K562 (cell line): ENCODE results near the gene USP32. TPM values are rescaled to one million over a fixed set of nuclear protein-coding genes. Genes with fewer than 3 reads are reported as not detected.

Experiments
- ARNT ChIP-seq, 2 experiments: fragments of 450-650 bp; IDR thresholded peaks; 2 replicates each; pipeline ENCODE4 v1.6.1; 2016; ENCODE audit warnings: mild to moderate bottlenecking in 1 of 2
- BACH1 ChIP-seq: fragments of 200-800 bp; sonication (Bioruptor generic); IDR thresholded peaks from 2 replicates; pipeline ENCODE4 v1.6.1; 2016; ENCODE audit warnings: missing genetic modification characterization, missing compliant biosample characterization
- CREB1 ChIP-seq, 2 experiments: sonication (generic) in 1 of 2; formaldehyde crosslinking in 1 of 2; IDR thresholded peaks; 2 replicates each; pipeline versions ENCODE4 v1.6.1 to v1.8.0; 2012 to 2022; ENCODE audit warnings: inconsistent platforms in 1 of 2, mild to moderate bottlenecking in 1 of 2, missing genetic modification reagents in 1 of 2, moderate library complexity in 1 of 2
- FOXM1 ChIP-seq, 2 experiments: fragments of 450-650 bp in 1 of 2; sonication (generic) in 1 of 2; formaldehyde crosslinking in 1 of 2; IDR thresholded peaks; 2 replicates each; pipeline versions ENCODE4 v1.6.1 to v1.9.0; 2017 to 2022; ENCODE audit warnings: low read depth in 2 of 2, mild to moderate bottlenecking in 2 of 2, missing genetic modification reagents in 1 of 2, moderate library complexity in 1 of 2
- HIVEP1 ChIP-seq: fragments of 250-450 bp; sonication (Bioruptor Pico); IDR thresholded peaks from 2 replicates; pipeline ENCODE4 v1.4.0; 2020; ENCODE audit warnings: mild to moderate bottlenecking
- JUN ChIP-seq, 2 experiments: sonication (generic) in 1 of 2; formaldehyde crosslinking in 1 of 2; IDR thresholded peaks; 2 replicates each; pipeline versions ENCODE4 v1.6.1 to v1.8.0; 2012 to 2022; ENCODE audit warnings: borderline replicate concordance in 2 of 2, mild to moderate bottlenecking in 2 of 2, improper control_type of control experiment in 1 of 2, low read depth in 1 of 2, low read length in 1 of 2, missing genetic modification reagents in 1 of 2
- KAT8 ChIP-seq: fragments of 450-650 bp; IDR thresholded peaks from 2 replicates; pipeline ENCODE4 v1.6.1; 2016; ENCODE audit warnings: low read depth, mild to moderate bottlenecking
- MTA1 ChIP-seq: fragments of 450-650 bp; IDR thresholded peaks from 2 replicates; pipeline ENCODE4 v1.6.1; 2017; ENCODE audit warnings: borderline replicate concordance
- SPI1 ChIP-seq: IDR thresholded peaks from 2 replicates; pipeline ENCODE4 v1.6.1; 2011; ENCODE audit warnings: low read depth, low read length, control low read depth, borderline replicate concordance
- ZKSCAN3 ChIP-seq: fragments of 250-450 bp; sonication (Bioruptor Pico); IDR thresholded peaks from 2 replicates; pipeline ENCODE4 v1.4.0; 2020
- ZNF431 ChIP-seq: sonication (generic); formaldehyde crosslinking; IDR thresholded peaks from 2 replicates; pipeline ENCODE4 v1.8.0; 2022; ENCODE audit warnings: mild to moderate bottlenecking, missing genetic modification reagents
- polyA plus RNA-seq, 8 experiments: library from polyadenylated mRNA; depleted of rRNA in 4 of 8; stranded (reverse) in 5 of 8; unstranded in 3 of 8; fragments of >200 nt; fragmentation: Nextera tagmentation in 2 of 8; fragmentation: Illumina TruSeq in 1 of 8; extraction: Ambion mirVana in 2 of 8; extraction: Trizol in 1 of 8; gene quantifications; 2 replicates each; pipeline versions ENCODE4 v1.2.1 to v1.2.3, GENCODE V29; 2011 to 2014; ENCODE audit warnings: inconsistent platforms in 1 of 8, missing spikeins in 1 of 8
- total RNA-seq, 7 experiments: library from RNA; depleted of rRNA in 6 of 7; stranded (reverse); fragments of >200 nt in 6 of 7; fragmentation: Illumina TruSeq in 2 of 7; extraction: Trizol in 2 of 7; gene quantifications; 2 replicates each; pipeline versions ENCODE4 v1.2.1 to v1.2.3, GENCODE V29; 2011 to 2021; ENCODE audit warnings: low replicate concordance in 1 of 7
- TF ChIP-seq, protein P1 (sequence below): sonication (generic); formaldehyde crosslinking; IDR thresholded peaks from 2 replicates; pipeline ENCODE4 v1.8.1; 2022; ENCODE audit warnings: missing genetic modification reagents
- TF ChIP-seq, protein P2 (sequence below), 3 experiments: IDR thresholded peaks in 2 of 3; conservative IDR thresholded peaks in 1 of 3; 2 replicates each; pipeline ENCODE4 v1.5.1; 2011 to 2012; ENCODE audit warnings: low read length in 3 of 3, mild to moderate bottlenecking in 3 of 3, control low read depth in 2 of 3, improper control_type of control experiment in 1 of 3, inconsistent platforms in 1 of 3, low read depth in 1 of 3, mixed read lengths in 1 of 3, moderate library complexity in 1 of 3; ENCODE audit not compliant: insufficient read depth in 2 of 3
- TF ChIP-seq, protein P3 (sequence below): sonication (generic); formaldehyde crosslinking; IDR thresholded peaks from 2 replicates; pipeline ENCODE4 v1.8.1; 2023; ENCODE audit warnings: missing genetic modification reagents, mild to moderate bottlenecking, borderline replicate concordance
- TF ChIP-seq, protein P4 (sequence below): fragments of 250-450 bp; sonication (Bioruptor Pico); IDR thresholded peaks from 2 replicates; pipeline ENCODE4 v1.5.0; 2022; ENCODE audit warnings: mild to moderate bottlenecking

Gene USP32
- total and polyA plus RNA-seq, 9 of the 15 experiments (the other 6 are each of a cell fraction or from before 2014, with no cell fraction given) = 18.0 to 69.3 (median 47.1) TPM

DNA sequence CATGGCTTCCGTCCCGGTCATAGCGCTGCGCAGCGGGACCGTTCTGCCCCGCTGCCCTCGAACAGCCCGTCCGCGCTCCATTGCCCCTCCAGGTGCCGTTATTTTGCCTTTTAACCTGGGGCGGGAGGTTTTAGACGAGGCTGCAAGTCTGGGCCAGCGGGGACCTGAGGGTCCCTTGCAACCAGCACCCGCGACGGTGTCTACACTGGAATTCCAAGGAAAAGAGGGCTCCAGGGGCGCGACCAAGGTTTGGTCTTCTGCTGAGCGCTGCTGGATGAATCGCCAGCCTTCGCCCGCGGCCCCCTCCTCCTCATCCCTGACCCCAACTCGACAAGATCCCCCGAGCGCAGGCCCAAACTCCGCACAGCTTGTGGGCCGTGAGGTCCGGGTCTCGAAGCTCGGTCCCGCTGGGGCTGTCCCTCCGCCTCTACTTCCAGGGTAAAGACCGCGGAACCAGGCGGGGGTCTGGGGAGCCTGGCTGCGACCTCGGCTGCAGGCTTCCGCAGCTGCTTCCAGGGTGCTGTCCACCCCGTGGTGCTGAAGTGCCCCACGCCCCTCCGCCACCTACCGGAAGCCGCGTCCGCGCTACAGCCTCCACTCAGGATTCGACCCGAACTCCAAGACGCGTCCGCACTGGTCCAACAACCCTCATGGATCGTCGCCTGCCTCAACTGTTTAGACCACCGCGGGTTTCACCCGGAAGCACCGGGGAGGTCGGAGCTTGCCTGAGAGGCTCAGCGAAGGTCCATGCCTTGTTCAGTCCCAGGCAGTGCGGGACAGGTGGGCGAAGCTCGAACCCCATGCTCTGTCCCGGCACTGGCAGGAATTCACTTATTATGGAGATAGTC lies 252.3 kb downstream of the USP32 start (continued):
- TF ChIP-seq, protein P1, sequence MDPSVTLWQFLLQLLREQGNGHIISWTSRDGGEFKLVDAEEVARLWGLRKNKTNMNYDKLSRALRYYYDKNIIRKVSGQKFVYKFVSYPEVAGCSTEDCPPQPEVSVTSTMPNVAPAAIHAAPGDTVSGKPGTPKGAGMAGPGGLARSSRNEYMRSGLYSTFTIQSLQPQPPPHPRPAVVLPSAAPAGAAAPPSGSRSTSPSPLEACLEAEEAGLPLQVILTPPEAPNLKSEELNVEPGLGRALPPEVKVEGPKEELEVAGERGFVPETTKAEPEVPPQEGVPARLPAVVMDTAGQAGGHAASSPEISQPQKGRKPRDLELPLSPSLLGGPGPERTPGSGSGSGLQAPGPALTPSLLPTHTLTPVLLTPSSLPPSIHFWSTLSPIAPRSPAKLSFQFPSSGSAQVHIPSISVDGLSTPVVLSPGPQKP (CRISPR knock-in tag) = no peak
- TF ChIP-seq, protein P2, sequence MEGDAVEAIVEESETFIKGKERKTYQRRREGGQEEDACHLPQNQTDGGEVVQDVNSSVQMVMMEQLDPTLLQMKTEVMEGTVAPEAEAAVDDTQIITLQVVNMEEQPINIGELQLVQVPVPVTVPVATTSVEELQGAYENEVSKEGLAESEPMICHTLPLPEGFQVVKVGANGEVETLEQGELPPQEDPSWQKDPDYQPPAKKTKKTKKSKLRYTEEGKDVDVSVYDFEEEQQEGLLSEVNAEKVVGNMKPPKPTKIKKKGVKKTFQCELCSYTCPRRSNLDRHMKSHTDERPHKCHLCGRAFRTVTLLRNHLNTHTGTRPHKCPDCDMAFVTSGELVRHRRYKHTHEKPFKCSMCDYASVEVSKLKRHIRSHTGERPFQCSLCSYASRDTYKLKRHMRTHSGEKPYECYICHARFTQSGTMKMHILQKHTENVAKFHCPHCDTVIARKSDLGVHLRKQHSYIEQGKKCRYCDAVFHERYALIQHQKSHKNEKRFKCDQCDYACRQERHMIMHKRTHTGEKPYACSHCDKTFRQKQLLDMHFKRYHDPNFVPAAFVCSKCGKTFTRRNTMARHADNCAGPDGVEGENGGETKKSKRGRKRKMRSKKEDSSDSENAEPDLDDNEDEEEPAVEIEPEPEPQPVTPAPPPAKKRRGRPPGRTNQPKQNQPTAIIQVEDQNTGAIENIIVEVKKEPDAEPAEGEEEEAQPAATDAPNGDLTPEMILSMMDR (IDR thresholded peaks at IDR 0.05 in 2 of 3, conservative IDR thresholded peaks at IDR 0.05 in 1 of 3; ENCODE audit: insufficient read depth in 2 of 3, low read depth in 1 of 3, low read length in 3 of 3) = peak; percentile 77 to 82 (median 80)
- TF ChIP-seq HIVEP1 (CRISPR knock-in tag) = no peak
- TF ChIP-seq KAT8 = no peak
- TF ChIP-seq SPI1 = no peak
- TF ChIP-seq, protein P3, sequence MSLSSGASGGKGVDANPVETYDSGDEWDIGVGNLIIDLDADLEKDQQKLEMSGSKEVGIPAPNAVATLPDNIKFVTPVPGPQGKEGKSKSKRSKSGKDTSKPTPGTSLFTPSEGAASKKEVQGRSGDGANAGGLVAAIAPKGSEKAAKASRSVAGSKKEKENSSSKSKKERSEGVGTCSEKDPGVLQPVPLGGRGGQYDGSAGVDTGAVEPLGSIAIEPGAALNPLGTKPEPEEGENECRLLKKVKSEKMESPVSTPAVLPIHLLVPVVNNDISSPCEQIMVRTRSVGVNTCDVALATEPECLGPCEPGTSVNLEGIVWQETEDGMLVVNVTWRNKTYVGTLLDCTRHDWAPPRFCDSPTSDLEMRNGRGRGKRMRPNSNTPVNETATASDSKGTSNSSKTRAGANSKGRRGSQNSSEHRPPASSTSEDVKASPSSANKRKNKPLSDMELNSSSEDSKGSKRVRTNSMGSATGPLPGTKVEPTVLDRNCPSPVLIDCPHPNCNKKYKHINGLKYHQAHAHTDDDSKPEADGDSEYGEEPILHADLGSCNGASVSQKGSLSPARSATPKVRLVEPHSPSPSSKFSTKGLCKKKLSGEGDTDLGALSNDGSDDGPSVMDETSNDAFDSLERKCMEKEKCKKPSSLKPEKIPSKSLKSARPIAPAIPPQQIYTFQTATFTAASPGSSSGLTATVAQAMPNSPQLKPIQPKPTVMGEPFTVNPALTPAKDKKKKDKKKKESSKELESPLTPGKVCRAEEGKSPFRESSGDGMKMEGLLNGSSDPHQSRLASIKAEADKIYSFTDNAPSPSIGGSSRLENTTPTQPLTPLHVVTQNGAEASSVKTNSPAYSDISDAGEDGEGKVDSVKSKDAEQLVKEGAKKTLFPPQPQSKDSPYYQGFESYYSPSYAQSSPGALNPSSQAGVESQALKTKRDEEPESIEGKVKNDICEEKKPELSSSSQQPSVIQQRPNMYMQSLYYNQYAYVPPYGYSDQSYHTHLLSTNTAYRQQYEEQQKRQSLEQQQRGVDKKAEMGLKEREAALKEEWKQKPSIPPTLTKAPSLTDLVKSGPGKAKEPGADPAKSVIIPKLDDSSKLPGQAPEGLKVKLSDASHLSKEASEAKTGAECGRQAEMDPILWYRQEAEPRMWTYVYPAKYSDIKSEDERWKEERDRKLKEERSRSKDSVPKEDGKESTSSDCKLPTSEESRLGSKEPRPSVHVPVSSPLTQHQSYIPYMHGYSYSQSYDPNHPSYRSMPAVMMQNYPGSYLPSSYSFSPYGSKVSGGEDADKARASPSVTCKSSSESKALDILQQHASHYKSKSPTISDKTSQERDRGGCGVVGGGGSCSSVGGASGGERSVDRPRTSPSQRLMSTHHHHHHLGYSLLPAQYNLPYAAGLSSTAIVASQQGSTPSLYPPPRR (CRISPR knock-in tag) = no peak
- TF ChIP-seq ZKSCAN3 = no peak
- no peak for TF ChIP-seq MTA1
- TF ChIP-seq, protein P4, sequence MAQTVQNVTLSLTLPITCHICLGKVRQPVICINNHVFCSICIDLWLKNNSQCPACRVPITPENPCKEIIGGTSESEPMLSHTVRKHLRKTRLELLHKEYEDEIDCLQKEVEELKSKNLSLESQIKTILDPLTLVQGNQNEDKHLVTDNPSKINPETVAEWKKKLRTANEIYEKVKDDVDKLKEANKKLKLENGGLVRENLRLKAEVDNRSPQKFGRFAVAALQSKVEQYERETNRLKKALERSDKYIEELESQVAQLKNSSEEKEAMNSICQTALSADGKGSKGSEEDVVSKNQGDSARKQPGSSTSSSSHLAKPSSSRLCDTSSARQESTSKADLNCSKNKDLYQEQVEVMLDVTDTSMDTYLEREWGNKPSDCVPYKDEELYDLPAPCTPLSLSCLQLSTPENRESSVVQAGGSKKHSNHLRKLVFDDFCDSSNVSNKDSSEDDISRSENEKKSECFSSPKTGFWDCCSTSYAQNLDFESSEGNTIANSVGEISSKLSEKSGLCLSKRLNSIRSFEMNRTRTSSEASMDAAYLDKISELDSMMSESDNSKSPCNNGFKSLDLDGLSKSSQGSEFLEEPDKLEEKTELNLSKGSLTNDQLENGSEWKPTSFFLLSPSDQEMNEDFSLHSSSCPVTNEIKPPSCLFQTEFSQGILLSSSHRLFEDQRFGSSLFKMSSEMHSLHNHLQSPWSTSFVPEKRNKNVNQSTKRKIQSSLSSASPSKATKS (CRISPR knock-in tag) = no peak
- no peak for TF ChIP-seq FOXM1 (IDR thresholded peaks at IDR 0.05; ENCODE audit: low read depth)
- 0 out of 2 replicates have a peak, but pooled peaks have one; percentile 92 for TF ChIP-seq FOXM1 (CRISPR knock-in tag; IDR thresholded peaks at IDR 0.05; ENCODE audit: low read depth)
- no peak for TF ChIP-seq ARNT (IDR thresholded peaks at IDR 0.05)
- peak; percentile 81 for TF ChIP-seq ZNF431 (CRISPR knock-in tag)
- TF ChIP-seq CREB1 (IDR thresholded peaks at IDR 0.05) = no peak
- TF ChIP-seq CREB1 (CRISPR knock-in tag; IDR thresholded peaks at IDR 0.05) = peak; percentile 80
- TF ChIP-seq BACH1 (tag) = no peak
- TF ChIP-seq JUN (IDR thresholded peaks at IDR 0.05; ENCODE audit: borderline replicate concordance, low read depth, low read length) = no peak
- no peak for TF ChIP-seq JUN (CRISPR knock-in tag; IDR thresholded peaks at IDR 0.05; ENCODE audit: borderline replicate concordance)
